ENCODE results near the gene ABCD4. TPM values are rescaled to one million over a fixed set of nuclear protein-coding genes. Genes with fewer than 3 reads are reported as not detected.

The ABCD4 gene
- total and polyA plus RNA-seq, 2 of the 4 experiments (the other 2 are of a cell fraction), result 12.2 to 20.4 TPM

DNA sequence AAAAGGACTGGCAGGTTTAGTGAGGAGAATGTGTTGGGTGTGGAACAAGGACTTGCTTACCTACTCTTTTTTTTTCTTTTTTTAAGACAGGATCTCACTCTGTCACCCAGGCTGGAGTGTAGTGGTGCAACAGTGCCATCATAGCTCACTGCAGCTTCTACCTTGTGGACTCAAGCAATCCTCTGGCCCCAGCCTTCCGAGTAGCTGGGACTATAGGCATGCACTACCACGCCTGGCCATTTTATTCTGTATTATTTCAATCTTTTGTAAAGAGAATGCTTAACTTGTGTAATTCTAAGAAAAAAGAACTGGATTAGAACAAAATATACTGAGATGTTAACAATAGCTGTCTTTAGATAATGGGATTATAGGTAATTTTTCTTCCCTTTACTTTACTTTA lies 43.6 kb upstream of the ABCD4 start:
- in situ Hi-C loops (cut with MboI; ENCODE audit: low sequenced_read_pairs), result no loop called here

More for the DNA sequence above, 43.6 kb upstream of the ABCD4 start:
- Histone ChIP-seq H2BK20ac (ENCODE audit: low read depth, low read length) (no peak overlapping the region), H3K27me3 (ENCODE audit: control insufficient read depth, insufficient read depth, low read length) (peaks cover 51% of the 10 kb centered on the region), H3K27ac (ENCODE audit: insufficient read depth, low read length) (no peak overlapping the region), H3K56ac (ENCODE audit: extremely low read depth, insufficient read depth, low read length) (no peak overlapping the region), H3K9ac (ENCODE audit: low read depth, low read length) (no peak overlapping the region), H3K36me3 (ENCODE audit: control insufficient read depth, insufficient read depth, low read length) (no peaks in the 10 kb centered on the region), H3K18ac (ENCODE audit: low read depth, low read length) (no peak overlapping the region), H2AK5ac (ENCODE audit: low read depth, low read length) (no peak overlapping the region), H2BK120ac (ENCODE audit: low read depth, low read length) (no peak overlapping the region), H2AFZ (replicated peaks; ENCODE audit: low read length, poor library complexity) (no peak overlapping the region), H3K4me3 (ENCODE audit: insufficient read depth, low read depth, low read length) (no peak overlapping the region), H3K9me1 (ENCODE audit: insufficient read depth, low read length) (no peaks in the 10 kb centered on the region), H2BK5ac (ENCODE audit: low read depth, low read length, poor library complexity, severe bottlenecking) (no peak overlapping the region), H2BK15ac (ENCODE audit: low read depth, low read length) (no peak overlapping the region), H3K14ac (replicated peaks; ENCODE audit: low read depth, low read length) (no peak overlapping the region), H3K79me1 (ENCODE audit: low read depth in 1 of 2, low read length in 2 of 2) (no peaks in the 10 kb centered on the region), H3K9me3 (ENCODE audit: control insufficient read depth, insufficient read depth, low read length) (no peaks in the 10 kb centered on the region), H4K91ac (ENCODE audit: insufficient read depth, low read depth, low read length) (no peak overlapping the region), H3K4me1 (ENCODE audit: control insufficient read depth, insufficient read depth, low read length) (no peaks in the 10 kb centered on the region), H2AK9ac (replicated peaks; ENCODE audit: low read depth, low read length, poor library complexity) (no peak overlapping the region), H3K4ac (ENCODE audit: low read depth, low read length) (no peak overlapping the region), H4K5ac (ENCODE audit: low read depth, low read length) (no peak overlapping the region), H3K23ac (ENCODE audit: low read depth, low read length) (no peak overlapping the region), H4K8ac (ENCODE audit: low read depth in 2 of 2, low read length in 2 of 2) (no peak overlapping the region), H3K4me2 (ENCODE audit: low read depth, low read length) (no peak overlapping the region), H4K20me1 (ENCODE audit: insufficient read depth, low read length) (no peaks in the 10 kb centered on the region)
- dilution Hi-C loops (cut with HindIII; ENCODE audit: low sequenced_read_pairs, unreplicated experiment), result no loop called here
- no peak for TF ChIP-seq CEBPB (IDR thresholded peaks at IDR 0.05; ENCODE audit: low read depth, low read length)
- TF ChIP-seq, protein P1, sequence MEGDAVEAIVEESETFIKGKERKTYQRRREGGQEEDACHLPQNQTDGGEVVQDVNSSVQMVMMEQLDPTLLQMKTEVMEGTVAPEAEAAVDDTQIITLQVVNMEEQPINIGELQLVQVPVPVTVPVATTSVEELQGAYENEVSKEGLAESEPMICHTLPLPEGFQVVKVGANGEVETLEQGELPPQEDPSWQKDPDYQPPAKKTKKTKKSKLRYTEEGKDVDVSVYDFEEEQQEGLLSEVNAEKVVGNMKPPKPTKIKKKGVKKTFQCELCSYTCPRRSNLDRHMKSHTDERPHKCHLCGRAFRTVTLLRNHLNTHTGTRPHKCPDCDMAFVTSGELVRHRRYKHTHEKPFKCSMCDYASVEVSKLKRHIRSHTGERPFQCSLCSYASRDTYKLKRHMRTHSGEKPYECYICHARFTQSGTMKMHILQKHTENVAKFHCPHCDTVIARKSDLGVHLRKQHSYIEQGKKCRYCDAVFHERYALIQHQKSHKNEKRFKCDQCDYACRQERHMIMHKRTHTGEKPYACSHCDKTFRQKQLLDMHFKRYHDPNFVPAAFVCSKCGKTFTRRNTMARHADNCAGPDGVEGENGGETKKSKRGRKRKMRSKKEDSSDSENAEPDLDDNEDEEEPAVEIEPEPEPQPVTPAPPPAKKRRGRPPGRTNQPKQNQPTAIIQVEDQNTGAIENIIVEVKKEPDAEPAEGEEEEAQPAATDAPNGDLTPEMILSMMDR (conservative IDR thresholded peaks at IDR 0.05; ENCODE audit: low read depth, low read length), result no peak
- no peak for TF ChIP-seq BHLHE40 (IDR thresholded peaks at IDR 0.05; ENCODE audit: low read depth, low read length)
- TF ChIP-seq CHD1 (IDR thresholded peaks at IDR 0.05; ENCODE audit: low read depth, low read length), result no peak
- no peak for TF ChIP-seq RCOR1 (IDR thresholded peaks at IDR 0.05; ENCODE audit: insufficient replicate concordance, low read length)
- no peak for TF ChIP-seq ELK1 (IDR thresholded peaks at IDR 0.05; ENCODE audit: borderline replicate concordance, low read depth, low read length)
- ChIA-PET CTCF (no interaction called here), POLR2A (ENCODE audit: unreplicated experiment) (no interaction called here)
- no peak for ATAC-seq (ENCODE audit: low read depth)
- no peak for DNase-seq
- intact Hi-C loops (cut with micrococcal nuclease), result no loop called here
- WGBS, 2 experiments (ENCODE audit: extremely low coverage in 2 of 2, insufficient read length in 1 of 2), result no CpG with 5 or more reads among the region's 2 CpGs
- BruUV-seq (replicated peaks), result no TSS peak

Data from IMR-90 (cell line).